Superior temporal gyrus (tissue), 1 donor: Measurements from ENCODE around the gene LYSMD1.
"Not testable (repeated sequence)": the region's sequence is repeated elsewhere in the genome, so short reads cannot be mapped to it uniquely, and the experiment has no call there.

Experiments
- DNase-seq: peaks from one replicate; pipeline ENCODE4 v3.0.0-alpha.2; 2016; ENCODE audit errors: extremely low spot score

Gene LYSMD1, protein sequence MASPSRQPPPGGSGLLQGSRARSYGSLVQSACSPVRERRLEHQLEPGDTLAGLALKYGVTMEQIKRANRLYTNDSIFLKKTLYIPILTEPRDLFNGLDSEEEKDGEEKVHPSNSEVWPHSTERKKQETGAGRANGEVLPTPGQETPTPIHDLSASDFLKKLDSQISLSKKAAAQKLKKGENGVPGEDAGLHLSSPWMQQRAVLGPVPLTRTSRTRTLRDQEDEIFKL

GRCh38 chr1:151165738-151166504, at the start of gene LYSMD1, which contains the start of gene SCNM1:
Gene LYSMD1, minus strand, starts transcription at chr1:151165902. Its CDS starts 644 bp downstream, at chr1:151165258.
Gene SCNM1, plus strand, starts transcription at chr1:151166144. Its CDS starts 9 bp downstream, at chr1:151166153.
- DNase-seq = peak; percentile 100

- DNase-seq = no peak
These were observed 47.9 kb upstream of the LYSMD1 start for GRCh38 chr1:151213560-151213959.

GRCh38 chr1:151211972-151212705, 46.4 kb upstream of the LYSMD1 start:
- DNase-seq = no peak

DNA sequence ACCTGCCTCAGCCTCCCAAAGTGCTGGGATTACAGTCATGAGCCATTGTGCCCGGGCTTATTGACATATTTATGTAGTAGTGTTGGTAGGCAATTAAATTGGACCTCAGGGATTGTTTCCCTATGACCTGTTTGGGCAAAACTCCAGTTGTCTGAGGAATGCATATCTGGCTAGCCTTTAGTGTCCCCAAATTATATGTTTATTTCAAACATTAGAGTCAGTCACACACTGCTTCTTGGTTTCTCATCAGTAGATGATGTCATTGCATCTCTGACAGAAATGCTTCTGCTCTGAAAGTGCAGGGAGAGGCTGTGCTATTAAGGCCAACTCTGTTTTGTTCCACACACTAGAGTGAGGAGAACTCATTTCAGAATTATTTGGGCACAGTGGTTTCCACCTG, 45.1 kb upstream of the LYSMD1 start:
- no peak for DNase-seq

GRCh38 chr1:151205381-151205965, 39.8 kb upstream of the LYSMD1 start:
- not testable (repeated sequence) for DNase-seq

GRCh38 chr1:151199873-151200581, 34.3 kb upstream of the LYSMD1 start:
- DNase-seq = no peak

GRCh38 chr1:151198254-151199127, 32.8 kb upstream of the LYSMD1 start, which contains the start of gene PIP5K1A:
Gene PIP5K1A, plus strand, starts transcription at chr1:151198552. Its CDS starts 445 bp downstream, at chr1:151198997.
- DNase-seq = peak; percentile 100

DNA sequence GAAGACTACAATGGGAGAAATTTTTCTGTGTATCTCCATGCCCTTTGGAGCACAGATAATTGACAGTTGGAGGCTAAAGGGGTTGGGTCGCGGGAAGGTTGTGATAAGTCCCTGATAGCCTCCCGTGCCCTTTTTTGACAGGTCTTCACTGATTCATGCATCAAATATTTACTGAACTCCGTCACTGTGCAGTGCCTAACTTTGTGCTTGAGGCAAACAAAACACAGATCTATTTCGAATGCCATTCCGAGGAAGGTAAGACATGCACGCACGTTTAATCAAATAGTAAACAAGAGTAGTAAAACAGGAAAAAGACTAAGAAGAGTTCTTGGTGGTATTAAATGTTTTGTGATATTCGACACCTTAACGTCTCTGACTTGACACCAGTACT, 32.2 kb upstream of the LYSMD1 start:
- DNase-seq = no peak

GRCh38 chr1:151196292-151196800, 30.6 kb upstream of the LYSMD1 start:
- peak; percentile 93 for DNase-seq

DNA sequence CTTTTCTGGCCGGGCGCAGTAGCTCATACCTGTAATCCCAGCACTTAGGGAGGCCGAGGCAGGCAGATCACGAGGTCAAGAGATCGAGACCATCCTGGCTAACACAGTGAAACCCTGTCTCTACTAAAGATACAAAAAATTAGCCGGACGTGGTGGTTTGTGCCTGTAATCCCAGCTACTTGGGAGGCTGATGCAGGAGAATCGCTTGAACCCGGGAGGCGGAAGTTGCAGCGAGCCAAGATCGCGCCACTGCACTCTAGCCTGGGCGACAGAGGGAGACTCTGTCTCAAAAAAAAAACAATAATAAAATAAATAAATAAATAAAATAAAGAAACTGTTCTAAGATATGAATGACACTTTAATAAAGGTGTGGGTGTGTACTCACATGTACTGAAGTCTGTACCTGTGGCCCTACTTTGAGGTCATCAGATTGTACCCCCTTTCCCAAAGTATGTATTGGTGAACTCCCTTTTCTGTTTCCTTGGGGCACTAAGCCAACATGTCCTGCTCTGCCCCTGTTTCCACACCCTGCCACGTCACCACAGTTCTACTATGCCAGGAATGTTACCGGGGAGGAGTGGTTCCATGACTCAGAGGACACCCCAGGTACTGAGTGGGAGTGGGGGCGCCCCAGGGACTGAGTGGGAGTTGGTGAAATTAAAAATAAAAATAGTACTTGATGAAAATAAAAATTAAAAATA, 29.3 kb upstream of the LYSMD1 start:
- not testable (repeated sequence) for DNase-seq

- DNase-seq = no peak
These were observed 28.2 kb upstream of the LYSMD1 start for GRCh38 chr1:151193856-151194255.

- no peak for DNase-seq
These were observed 27.6 kb upstream of the LYSMD1 start for GRCh38 chr1:151193304-151193703.

DNA sequence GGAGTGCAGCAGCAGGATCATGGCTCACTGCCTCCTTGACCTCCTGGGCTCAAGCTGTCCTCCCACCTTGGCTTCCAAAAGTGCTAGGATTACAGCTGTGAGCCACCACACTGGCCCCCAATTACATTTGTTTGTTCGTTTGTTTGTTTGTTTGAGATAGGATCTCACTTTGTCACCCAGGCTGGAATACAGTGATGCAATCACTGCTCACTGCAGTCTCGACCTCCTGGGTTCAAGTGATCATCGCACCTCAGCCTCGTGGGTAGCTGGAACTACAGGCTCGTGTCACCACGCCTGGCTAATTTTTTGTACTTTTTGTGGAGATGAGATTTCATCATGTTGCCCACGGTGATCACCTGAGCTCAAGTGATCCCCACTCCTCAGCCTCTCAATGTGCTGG, 26.3 kb upstream of the LYSMD1 start:
- DNase-seq = no peak

- DNase-seq = peak; percentile 91
These were observed 24.1 kb upstream of the LYSMD1 start, which contains the start of gene VPS72 for GRCh38 chr1:151189637-151190445. Gene VPS72, minus strand, starts transcription at chr1:151190197. Its CDS starts 76 bp downstream, at chr1:151190121.

DNA sequence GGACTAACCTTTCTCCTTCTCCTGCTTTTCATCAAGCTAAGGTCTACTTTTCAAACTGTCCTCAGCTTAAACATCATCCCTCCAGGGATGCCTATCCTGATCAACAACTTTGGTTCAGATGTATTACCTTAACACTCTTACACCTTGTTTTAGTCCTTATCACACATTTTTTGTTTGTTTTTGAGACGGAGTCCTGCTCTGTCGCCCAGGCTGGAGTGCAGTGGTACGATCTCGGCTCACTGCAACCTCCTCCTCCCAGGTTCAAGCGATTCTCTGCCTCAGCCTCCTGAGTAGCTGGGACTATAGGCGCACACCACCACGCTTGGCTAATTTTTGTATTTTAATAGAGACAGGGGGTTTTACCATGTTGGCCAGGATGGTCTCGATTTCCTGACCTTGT, 23.0 kb upstream of the LYSMD1 start:
- DNase-seq = not testable (repeated sequence)

DNA sequence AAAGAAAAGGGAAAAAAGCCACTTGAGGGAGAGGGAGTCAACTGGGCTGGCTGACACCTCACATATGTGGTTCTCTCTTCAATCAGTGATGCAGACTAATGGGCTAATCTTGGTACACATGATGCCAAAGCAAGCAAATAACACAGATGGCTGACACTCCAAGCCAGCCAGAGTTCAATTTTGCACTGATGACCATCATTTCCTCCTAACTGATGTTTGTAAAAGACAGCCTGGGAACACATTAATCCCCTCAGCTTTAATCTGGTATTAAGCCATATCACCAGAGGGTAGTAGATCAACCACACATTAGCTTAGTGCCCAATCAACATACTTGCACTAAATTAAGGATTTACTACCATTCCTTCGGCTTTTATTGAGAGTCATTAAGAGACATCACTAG, 21.5 kb upstream of the LYSMD1 start:
- DNase-seq = no peak

DNA sequence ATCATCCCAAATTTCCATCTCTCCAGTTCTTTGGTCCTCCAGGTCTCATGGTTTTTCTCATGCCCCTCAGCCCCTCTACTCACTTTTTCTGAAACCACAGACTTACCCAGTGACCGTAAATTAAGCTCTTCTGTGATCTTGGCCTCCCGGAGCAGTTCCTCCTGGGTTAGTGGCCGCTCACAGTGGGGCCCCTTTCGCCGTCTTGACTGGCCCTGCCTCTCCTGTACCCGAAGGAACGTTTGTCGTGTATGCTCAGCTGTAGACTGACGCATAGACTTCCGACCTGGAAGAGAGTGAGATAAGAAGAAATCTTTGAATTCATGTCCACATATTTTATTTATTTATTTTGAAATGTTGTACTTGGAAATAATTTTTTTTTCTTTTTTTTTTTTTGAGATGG, 18.5 kb upstream of the LYSMD1 start:
- DNase-seq = no peak

- no peak for DNase-seq
These were observed 10.9 kb upstream of the LYSMD1 start for GRCh38 chr1:151176514-151177045.
